ENCODE measurements around the gene LVRN. TPM values are rescaled to one million over a fixed set of nuclear protein-coding genes. Genes with fewer than 3 reads are reported as not detected.

LVRN gene
- total RNA-seq, 1 experiment from 2014 or later: 1.2 TPM

- no peak for DNase-seq
- Histone ChIP-seq H3K4me3 (ENCODE audit: insufficient read depth, low read depth, low read length) (no peak overlapping the region), H3K36me3 (replicated peaks; ENCODE audit: control insufficient read depth, insufficient read depth, low read length) (no peaks in the 10 kb centered on the region), H3K27me3 (ENCODE audit: control insufficient read depth, insufficient read depth, low read length) (no peaks in the 10 kb centered on the region)
Measured at GRCh38 chr5:115979201-115980041, 17.1 kb downstream of the LVRN start.

- no peaks in the 10 kb centered on the region for H3K36me3 ChIP-seq (replicated peaks; ENCODE audit: control insufficient read depth, insufficient read depth, low read length)
- no peaks in the 10 kb centered on the region for H3K27me3 ChIP-seq (ENCODE audit: control insufficient read depth, insufficient read depth, low read length)
- H3K4me3 ChIP-seq (ENCODE audit: insufficient read depth, low read depth, low read length): no peak overlapping the region
- DNase-seq: no peak
Measured at GRCh38 chr5:115983519-115983918, 21.2 kb downstream of the LVRN start.

GRCh38 chr5:115985802-115986757, 23.8 kb downstream of the LVRN start:
- no peak overlapping the region for H3K4me3 ChIP-seq (ENCODE audit: insufficient read depth, low read depth, low read length)
- H3K27me3 ChIP-seq (ENCODE audit: control insufficient read depth, insufficient read depth, low read length): no peaks in the 10 kb centered on the region
- H3K36me3 ChIP-seq (replicated peaks; ENCODE audit: control insufficient read depth, insufficient read depth, low read length): no peaks in the 10 kb centered on the region
- no peak for DNase-seq

GRCh38 chr5:115988002-115988401, 25.7 kb downstream of the LVRN start:
- no peak for DNase-seq
- Histone ChIP-seq H3K4me3 (ENCODE audit: insufficient read depth, low read depth, low read length) (no peak overlapping the region), H3K36me3 (replicated peaks; ENCODE audit: control insufficient read depth, insufficient read depth, low read length) (no peaks in the 10 kb centered on the region), H3K27me3 (ENCODE audit: control insufficient read depth, insufficient read depth, low read length) (no peaks in the 10 kb centered on the region)

GRCh38 chr5:115992848-115993350, 30.6 kb downstream of the LVRN start:
- Histone ChIP-seq H3K27me3 (ENCODE audit: control insufficient read depth, insufficient read depth, low read length) (no peaks in the 10 kb centered on the region), H3K4me3 (ENCODE audit: insufficient read depth, low read depth, low read length) (no peak overlapping the region), H3K36me3 (replicated peaks; ENCODE audit: control insufficient read depth, insufficient read depth, low read length) (no peaks in the 10 kb centered on the region)
- no peak for DNase-seq

- Histone ChIP-seq H3K4me3 (ENCODE audit: insufficient read depth, low read depth, low read length) (no peak overlapping the region), H3K36me3 (replicated peaks; ENCODE audit: control insufficient read depth, insufficient read depth, low read length) (no peaks in the 10 kb centered on the region), H3K27me3 (ENCODE audit: control insufficient read depth, insufficient read depth, low read length) (no peaks in the 10 kb centered on the region)
- DNase-seq: no peak
Measured at GRCh38 chr5:115995351-115995750, 33.1 kb downstream of the LVRN start.

GRCh38 chr5:116002116-116002906, 40.0 kb downstream of the LVRN start:
- no peak overlapping the region for H3K4me3 ChIP-seq (ENCODE audit: insufficient read depth, low read depth, low read length)
- no peaks in the 10 kb centered on the region for H3K27me3 ChIP-seq (ENCODE audit: control insufficient read depth, insufficient read depth, low read length)
- no peaks in the 10 kb centered on the region for H3K36me3 ChIP-seq (replicated peaks; ENCODE audit: control insufficient read depth, insufficient read depth, low read length)
- DNase-seq: no peak

GRCh38 chr5:116004248-116004647, 42.0 kb downstream of the LVRN start:
- no peaks in the 10 kb centered on the region for H3K27me3 ChIP-seq (ENCODE audit: control insufficient read depth, insufficient read depth, low read length)
- DNase-seq: no peak
- H3K4me3 ChIP-seq (ENCODE audit: insufficient read depth, low read depth, low read length): no peak overlapping the region
- H3K36me3 ChIP-seq (replicated peaks; ENCODE audit: control insufficient read depth, insufficient read depth, low read length): no peaks in the 10 kb centered on the region

GRCh38 chr5:116009806-116010205, 47.5 kb downstream of the LVRN start:
- Histone ChIP-seq H3K36me3 (replicated peaks; ENCODE audit: control insufficient read depth, insufficient read depth, low read length) (no peaks in the 10 kb centered on the region), H3K4me3 (ENCODE audit: insufficient read depth, low read depth, low read length) (no peak overlapping the region), H3K27me3 (ENCODE audit: control insufficient read depth, insufficient read depth, low read length) (no peaks in the 10 kb centered on the region)
- no peak for DNase-seq

GRCh38 chr5:116011046-116011445, 48.8 kb downstream of the LVRN start:
- H3K36me3 ChIP-seq (replicated peaks; ENCODE audit: control insufficient read depth, insufficient read depth, low read length): no peaks in the 10 kb centered on the region
- DNase-seq: no peak
- no peaks in the 10 kb centered on the region for H3K27me3 ChIP-seq (ENCODE audit: control insufficient read depth, insufficient read depth, low read length)
- H3K4me3 ChIP-seq (ENCODE audit: insufficient read depth, low read depth, low read length): no peak overlapping the region

- Histone ChIP-seq H3K36me3 (replicated peaks; ENCODE audit: control insufficient read depth, insufficient read depth, low read length) (no peaks in the 10 kb centered on the region), H3K4me3 (ENCODE audit: insufficient read depth, low read depth, low read length) (no peak overlapping the region), H3K27me3 (ENCODE audit: control insufficient read depth, insufficient read depth, low read length) (no peaks in the 10 kb centered on the region)
- DNase-seq: peak; percentile 5
Measured at GRCh38 chr5:116013207-116013785, 51.0 kb downstream of the LVRN start.

GRCh38 chr5:116013936-116014335, 51.7 kb downstream of the LVRN start:
- no peaks in the 10 kb centered on the region for H3K36me3 ChIP-seq (replicated peaks; ENCODE audit: control insufficient read depth, insufficient read depth, low read length)
- H3K4me3 ChIP-seq (ENCODE audit: insufficient read depth, low read depth, low read length): no peak overlapping the region
- no peaks in the 10 kb centered on the region for H3K27me3 ChIP-seq (ENCODE audit: control insufficient read depth, insufficient read depth, low read length)
- no peak for DNase-seq

GRCh38 chr5:116023619-116024018, 61.3 kb downstream of the LVRN start:
- no peak for DNase-seq
- Histone ChIP-seq H3K27me3 (ENCODE audit: control insufficient read depth, insufficient read depth, low read length) (no peaks in the 10 kb centered on the region), H3K4me3 (ENCODE audit: insufficient read depth, low read depth, low read length) (no peak overlapping the region), H3K36me3 (replicated peaks; ENCODE audit: control insufficient read depth, insufficient read depth, low read length) (no peaks in the 10 kb centered on the region)

GRCh38 chr5:116025866-116026265, 63.6 kb downstream of the LVRN start:
- no peak overlapping the region for H3K4me3 ChIP-seq (ENCODE audit: insufficient read depth, low read depth, low read length)
- H3K36me3 ChIP-seq (replicated peaks; ENCODE audit: control insufficient read depth, insufficient read depth, low read length): no peaks in the 10 kb centered on the region
- no peak for DNase-seq
- H3K27me3 ChIP-seq (ENCODE audit: control insufficient read depth, insufficient read depth, low read length): no peaks in the 10 kb centered on the region
